Mucosa of rectum (tissue), 2 donors: Measurements from ENCODE around the gene OR11G2.
"Not testable (repeated sequence)": the region's sequence is repeated elsewhere in the genome, so short reads cannot be mapped to it uniquely, and the experiment has no call there.

ENCODE experiments used
- H3K27ac ChIP-seq, 2 donors: one replicate each; pipeline ENCODE4 v1.7.0; 2013; ENCODE audit warnings: inconsistent platforms in 2 of 2, low read depth in 2 of 2, low read length in 2 of 2
- H3K27me3 ChIP-seq, 2 donors: one replicate each; pipeline ENCODE4 v1.7.0; 2013; ENCODE audit warnings: low read length in 2 of 2; ENCODE audit not compliant: control insufficient read depth in 2 of 2, insufficient read depth in 2 of 2
- H3K36me3 ChIP-seq, 2 donors: one replicate each; pipeline ENCODE4 v1.7.0; 2013; ENCODE audit warnings: low read length in 2 of 2; ENCODE audit not compliant: control insufficient read depth in 2 of 2, insufficient read depth in 2 of 2
- H3K4me1 ChIP-seq, 2 donors: one replicate each; pipeline ENCODE4 v1.7.0; 2013; ENCODE audit warnings: low read length in 2 of 2, mild to moderate bottlenecking in 1 of 2; ENCODE audit not compliant: control insufficient read depth in 2 of 2, insufficient read depth in 2 of 2
- H3K4me3 ChIP-seq, 2 donors: one replicate each; pipeline ENCODE4 v1.7.0; 2013; ENCODE audit warnings: low read length in 2 of 2
- H3K9ac ChIP-seq, 2 donors: one replicate each; pipeline ENCODE4 v1.7.0; 2013; ENCODE audit warnings: low read length in 2 of 2, low read depth in 1 of 2, mild to moderate bottlenecking in 1 of 2
- H3K9me3 ChIP-seq, 2 donors: one replicate each; pipeline ENCODE4 v1.7.0; 2013; ENCODE audit warnings: low read length in 2 of 2; ENCODE audit not compliant: control insufficient read depth in 2 of 2
- donor health status: healthy.
- donor health status: Normal muscosa, but diverticular disease.

OR11G2 gene

GRCh38 chr14:20190596-20190995, at the start of gene OR11G2:
TSS of gene OR11G2 (plus strand) at chr14:20190896. CDS start at chr14:20197438, 6,542 bp downstream.
- Histone ChIP-seq H3K27me3 (no peaks in the 10 kb centered on the region), H3K4me1 (no peaks in the 10 kb centered on the region), H3K36me3 (no peaks in the 10 kb centered on the region), H3K9me3 (no peaks in the 10 kb centered on the region), H3K4me3 (no peak within 1 kb of the TSS), H3K27ac (no peak within 1 kb of the TSS), H3K9ac (no peak within 1 kb of the TSS)

GRCh38 chr14:20143911-20144310, 46.8 kb upstream of the OR11G2 start:
- no peaks in the 10 kb centered on the region for H3K9me3 ChIP-seq
- no peak overlapping the region for H3K9ac ChIP-seq
- H3K4me1 ChIP-seq: no peaks in the 10 kb centered on the region
- H3K4me3 ChIP-seq: no peak overlapping the region
- H3K27ac ChIP-seq: no peak overlapping the region
- no peaks in the 10 kb centered on the region for H3K36me3 ChIP-seq
- no peaks in the 10 kb centered on the region for H3K27me3 ChIP-seq

- Histone ChIP-seq H3K27ac (no peak overlapping the region), H3K36me3 (no peaks in the 10 kb centered on the region), H3K4me1 (no peaks in the 10 kb centered on the region), H3K27me3 (no peaks in the 10 kb centered on the region), H3K9ac (no peak overlapping the region), H3K4me3 (no peak overlapping the region), H3K9me3 (no peaks in the 10 kb centered on the region)
Observed at GRCh38 chr14:20144820-20145219, 45.9 kb upstream of the OR11G2 start.

GRCh38 chr14:20164462-20164861, 26.2 kb upstream of the OR11G2 start:
- no peak overlapping the region for H3K9ac ChIP-seq
- no peak overlapping the region for H3K4me3 ChIP-seq
- no peaks in the 10 kb centered on the region for H3K27me3 ChIP-seq
- peaks cover 0 to 7% of the 10 kb centered on the region in 2 donors for H3K9me3 ChIP-seq
- H3K36me3 ChIP-seq: no peaks in the 10 kb centered on the region
- H3K27ac ChIP-seq: no peak overlapping the region
- no peaks in the 10 kb centered on the region for H3K4me1 ChIP-seq

- Histone ChIP-seq H3K27me3 (no peaks in the 10 kb centered on the region), H3K9me3 (peaks cover 0 to 7% of the 10 kb centered on the region in 2 donors), H3K9ac (no peak overlapping the region), H3K4me1 (no peaks in the 10 kb centered on the region), H3K27ac (no peak overlapping the region), H3K4me3 (no peak overlapping the region), H3K36me3 (no peaks in the 10 kb centered on the region)
Observed at GRCh38 chr14:20167091-20167490, 23.6 kb upstream of the OR11G2 start.

- H3K27ac ChIP-seq, H3K4me1 ChIP-seq, H3K4me3 ChIP-seq, H3K27me3 ChIP-seq, H3K9me3 ChIP-seq, H3K36me3 ChIP-seq, H3K9ac ChIP-seq: not testable (repeated sequence)
Observed at GRCh38 chr14:20169852-20170251, 20.8 kb upstream of the OR11G2 start.

- H3K9ac ChIP-seq, H3K27me3 ChIP-seq, H3K36me3 ChIP-seq, H3K27ac ChIP-seq, H3K4me1 ChIP-seq, H3K9me3 ChIP-seq, H3K4me3 ChIP-seq: not testable (repeated sequence)
Observed at GRCh38 chr14:20174205-20174604, 16.5 kb upstream of the OR11G2 start.

- no peak overlapping the region for H3K27ac ChIP-seq
- H3K27me3 ChIP-seq: no peaks in the 10 kb centered on the region
- H3K9ac ChIP-seq: no peak overlapping the region
Observed at GRCh38 chr14:20176330-20176729, 14.4 kb upstream of the OR11G2 start.

GRCh38 chr14:20177433-20177974, 13.2 kb upstream of the OR11G2 start:
- Histone ChIP-seq H3K9me3 (no peaks in the 10 kb centered on the region), H3K27me3 (no peaks in the 10 kb centered on the region), H3K36me3 (no peaks in the 10 kb centered on the region), H3K4me3 (no peak overlapping the region), H3K27ac (no peak overlapping the region), H3K4me1 (no peaks in the 10 kb centered on the region), H3K9ac (no peak overlapping the region)

More at GRCh38 chr14:20176330-20176729, 14.4 kb upstream of the OR11G2 start:
- Histone ChIP-seq H3K36me3 (no peaks in the 10 kb centered on the region), H3K9me3 (no peaks in the 10 kb centered on the region), H3K4me3 (no peak overlapping the region), H3K4me1 (no peaks in the 10 kb centered on the region)

- no peaks in the 10 kb centered on the region for H3K36me3 ChIP-seq
- no peak overlapping the region for H3K9ac ChIP-seq
- H3K27me3 ChIP-seq: no peaks in the 10 kb centered on the region
- H3K27ac ChIP-seq: no peak overlapping the region
- no peaks in the 10 kb centered on the region for H3K9me3 ChIP-seq
- no peaks in the 10 kb centered on the region for H3K4me1 ChIP-seq
- no peak overlapping the region for H3K4me3 ChIP-seq
Observed at GRCh38 chr14:20179218-20179617, 11.5 kb upstream of the OR11G2 start.

- no peak overlapping the region for H3K27ac ChIP-seq
- H3K4me3 ChIP-seq: no peak overlapping the region
- H3K27me3 ChIP-seq: no peaks in the 10 kb centered on the region
- no peaks in the 10 kb centered on the region for H3K36me3 ChIP-seq
- no peaks in the 10 kb centered on the region for H3K4me1 ChIP-seq
- no peak overlapping the region for H3K9ac ChIP-seq
- no peaks in the 10 kb centered on the region for H3K9me3 ChIP-seq
Observed at GRCh38 chr14:20179880-20180279, 10.8 kb upstream of the OR11G2 start.
